AG09319 (cell line): ENCODE measurements around the gene ICAM1.

Experiments used
- DNase-seq: peaks from one replicate; pipeline ENCODE4 v3.0.0-alpha.2; 2010; ENCODE audit warnings: low read depth; ENCODE audit errors: extremely low read depth
- CTCF ChIP-seq: IDR thresholded peaks from 2 replicates; pipeline ENCODE4 v1.5.1; 2011; ENCODE audit warnings: low read depth, mild to moderate bottlenecking, inconsistent platforms, low read length, moderate library complexity

The ICAM1 gene

GRCh38 chr19:10317045-10317856 is 46.3 kb downstream of the ICAM1 start:
- TF ChIP-seq CTCF: no peak
- no peak for DNase-seq

GRCh38 chr19:10317857-10318462 is 47.0 kb downstream of the ICAM1 start:
- DNase-seq: no peak
- TF ChIP-seq CTCF: no peak

DNA sequence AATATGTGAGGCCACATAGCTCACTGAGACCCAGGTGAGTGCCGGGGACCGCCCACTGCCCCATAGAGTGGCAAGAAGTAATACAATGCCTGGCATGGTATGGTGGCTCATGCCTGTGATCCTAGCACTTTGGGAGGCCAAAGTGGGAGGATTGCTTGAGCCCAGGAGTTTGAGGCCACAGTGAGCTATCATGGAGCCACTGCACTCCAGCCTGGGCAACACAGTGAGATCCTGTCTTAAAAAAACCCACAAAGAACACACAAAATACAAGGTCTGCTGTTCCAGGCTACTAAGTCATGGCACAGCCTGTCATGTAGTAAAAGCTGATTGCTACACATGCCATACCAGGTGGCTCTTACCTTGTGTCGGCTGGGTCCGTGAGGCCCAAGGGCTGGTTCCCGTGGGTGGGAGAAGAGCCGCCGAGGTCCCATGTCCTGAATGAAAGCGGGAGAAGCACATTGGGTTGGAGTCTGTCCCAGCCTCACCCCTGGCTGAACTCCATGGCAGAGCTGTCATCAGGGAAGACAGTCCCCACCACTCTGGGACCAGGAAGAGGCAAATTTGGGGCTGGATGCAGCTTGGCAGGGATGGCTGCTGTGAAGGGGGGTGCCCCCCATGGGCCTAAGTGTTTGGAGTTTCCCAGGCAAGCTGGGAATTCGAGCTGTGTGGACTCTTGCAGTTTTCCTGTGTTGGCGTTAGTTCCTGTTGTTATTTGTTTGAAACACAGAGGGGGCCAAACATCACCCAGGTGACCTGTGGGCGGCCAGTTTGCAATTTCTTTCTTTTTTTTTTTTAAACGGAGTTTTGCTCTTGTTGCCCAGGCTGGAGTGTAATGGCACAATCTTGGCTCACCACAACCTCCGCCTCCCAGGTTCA is 48.1 kb downstream of the ICAM1 start:
- DNase-seq: no peak
- no peak for TF ChIP-seq CTCF

- no peak for TF ChIP-seq CTCF
- no peak for DNase-seq
These were observed 49.9 kb downstream of the ICAM1 start for GRCh38 chr19:10320602-10321416.

GRCh38 chr19:10321417-10321797 is 50.5 kb downstream of the ICAM1 start:
- no peak for TF ChIP-seq CTCF

GRCh38 chr19:10321874-10322835 is 51.2 kb downstream of the ICAM1 start:
- TF ChIP-seq CTCF: no peak
- no peak for DNase-seq

More at GRCh38 chr19:10321417-10321797, 50.5 kb downstream of the ICAM1 start:
- DNase-seq: no peak
